SK-N-SH treated with all-trans-retinoic acid at 6 μM for 48 hours (cell line): Measurements from ENCODE around the gene SBF2.
A peak's percentile ranks its signal among the peaks of the same experiment; 100 is the strongest.

Experiments
- ATAC-seq: fragments of 200-7000 bp; cut with Tn5 transposase; 3 replicates; pipeline ENCODE4 v1.9.1; 2020; ENCODE audit warnings: mild to moderate bottlenecking, moderate library complexity
- ARNTL ChIP-seq: fragments of 450-650 bp; formaldehyde crosslinking; IDR thresholded peaks from 2 replicates; pipeline ENCODE4 v1.5.0; 2020; ENCODE audit warnings: low read depth, mild to moderate bottlenecking, moderate library complexity, borderline replicate concordance
- BACH2 ChIP-seq: fragments of 250-450 bp; sonication (Bioruptor Pico); IDR thresholded peaks from 2 replicates; pipeline ENCODE4 v1.9.0; 2021; ENCODE audit warnings: mild to moderate bottlenecking, borderline replicate concordance
- CSDC2 ChIP-seq: fragments of 250-450 bp; sonication (Bioruptor Pico); IDR thresholded peaks from 2 replicates; pipeline ENCODE4 v1.5.0; 2020; ENCODE audit warnings: mild to moderate bottlenecking, moderate library complexity
- CSRNP3 ChIP-seq: fragments of 250-450 bp; sonication (Bioruptor Pico); IDR thresholded peaks from 2 replicates; pipeline ENCODE4 v1.5.1; 2021; ENCODE audit warnings: mild to moderate bottlenecking, moderate library complexity
- ESRRG ChIP-seq: fragments of 250-450 bp; sonication (Bioruptor Pico); IDR thresholded peaks from 2 replicates; pipeline ENCODE4 v1.6.1; 2021; ENCODE audit warnings: mild to moderate bottlenecking
- GLIS3 ChIP-seq: fragments of 250-450 bp; sonication (Bioruptor Pico); IDR thresholded peaks from 2 replicates; pipeline ENCODE4 v1.5.0; 2020; ENCODE audit warnings: mild to moderate bottlenecking, moderate library complexity
- ISL1 ChIP-seq: fragments of 250-450 bp; sonication (Bioruptor Pico); IDR thresholded peaks from 2 replicates; pipeline ENCODE4 v2.1.2; 2022; ENCODE audit warnings: mild to moderate bottlenecking, moderate library complexity
- PATZ1 ChIP-seq: fragments of 250-450 bp; sonication (Bioruptor Pico); IDR thresholded peaks from 2 replicates; pipeline ENCODE4 v1.8.0; 2020; ENCODE audit warnings: mild to moderate bottlenecking, moderate library complexity, borderline replicate concordance
- POU6F1 ChIP-seq: fragments of 250-450 bp; sonication (Bioruptor Pico); IDR thresholded peaks from 2 replicates; pipeline ENCODE4 v1.8.0; 2021; ENCODE audit warnings: low read depth, mild to moderate bottlenecking, moderate library complexity, borderline replicate concordance
- PPARA ChIP-seq: fragments of 250-450 bp; sonication (Bioruptor Pico); IDR thresholded peaks from 2 replicates; pipeline ENCODE4 v1.5.0; 2020; ENCODE audit warnings: mild to moderate bottlenecking, borderline replicate concordance
- RARB ChIP-seq: fragments of 250-450 bp; sonication (Bioruptor Pico); IDR thresholded peaks from 2 replicates; pipeline ENCODE4 v1.8.0; 2021; ENCODE audit warnings: mild to moderate bottlenecking, moderate library complexity
- TCF4 ChIP-seq: fragments of 250-450 bp; sonication (Bioruptor Pico); IDR thresholded peaks from 2 replicates; pipeline ENCODE4 v1.8.0; 2021; ENCODE audit warnings: mild to moderate bottlenecking, moderate library complexity, borderline replicate concordance
- TOX ChIP-seq: fragments of 250-450 bp; sonication (Bioruptor Pico); IDR thresholded peaks from 2 replicates; pipeline ENCODE4 v1.8.0; 2021; ENCODE audit warnings: mild to moderate bottlenecking, moderate library complexity, borderline replicate concordance
- TSHZ2 ChIP-seq: fragments of 250-450 bp; sonication (Bioruptor Pico); IDR thresholded peaks from 2 replicates; pipeline ENCODE4 v1.5.0; 2020; ENCODE audit warnings: mild to moderate bottlenecking, moderate library complexity
- ZFP3 ChIP-seq: fragments of 250-450 bp; sonication (Bioruptor Pico); IDR thresholded peaks from 2 replicates; pipeline ENCODE4 v1.5.0; 2020; ENCODE audit warnings: mild to moderate bottlenecking, moderate library complexity
- ZFP30 ChIP-seq: fragments of 450-650 bp; formaldehyde crosslinking; IDR thresholded peaks from 2 replicates; pipeline ENCODE4 v1.5.0; 2022; ENCODE audit warnings: mild to moderate bottlenecking, moderate library complexity
- ZNF565 ChIP-seq: fragments of 450-650 bp; formaldehyde crosslinking; conservative IDR thresholded peaks from 2 replicates; pipeline ENCODE4 v1.5.0; 2020; ENCODE audit warnings: low read depth, mild to moderate bottlenecking, moderate library complexity
- ZNF8 ChIP-seq: fragments of 450-650 bp; formaldehyde crosslinking; IDR thresholded peaks from 2 replicates; pipeline ENCODE4 v1.5.0; 2020; ENCODE audit warnings: mild to moderate bottlenecking, moderate library complexity

The SBF2 gene

GRCh38 chr11:9757809-9758636, 536.0 kb downstream of the SBF2 start:
- peak; percentile 63 for ATAC-seq

GRCh38 chr11:9756878-9757277, 537.1 kb downstream of the SBF2 start:
- no peak for ATAC-seq
- TF ChIP-seq ISL1 (CRISPR knock-in tag) (no peak), ZNF565 (CRISPR knock-in tag) (no peak), ZNF8 (CRISPR knock-in tag) (no peak), PPARA (CRISPR knock-in tag) (no peak), ARNTL (CRISPR knock-in tag) (no peak), ESRRG (CRISPR knock-in tag) (no peak), POU6F1 (CRISPR knock-in tag) (no peak)

More at GRCh38 chr11:9757809-9758636, 536.0 kb downstream of the SBF2 start:
- TF ChIP-seq PATZ1 (CRISPR knock-in tag) (0 out of 2 replicates have a peak, but pooled peaks have one; percentile 37), RARB (CRISPR knock-in tag) (no peak)

GRCh38 chr11:9756461-9756860, 537.6 kb downstream of the SBF2 start:
- no peak for ATAC-seq
- no peak for TF ChIP-seq TSHZ2
- no peak for TF ChIP-seq CSDC2
- no peak for TF ChIP-seq ISL1 (CRISPR knock-in tag)
- no peak for TF ChIP-seq GLIS3 (CRISPR knock-in tag)
- TF ChIP-seq ZFP3 = no peak
- TF ChIP-seq ARNTL (CRISPR knock-in tag) = no peak
- no peak for TF ChIP-seq TOX (CRISPR knock-in tag)
- TF ChIP-seq ZFP30 = no peak
- no peak for TF ChIP-seq CSRNP3 (CRISPR knock-in tag)
- no peak for TF ChIP-seq BACH2 (CRISPR knock-in tag)
- TF ChIP-seq TCF4 (CRISPR knock-in tag) = no peak
- TF ChIP-seq POU6F1 (CRISPR knock-in tag) = no peak
- no peak for TF ChIP-seq RARB (CRISPR knock-in tag)
- no peak for TF ChIP-seq ESRRG (CRISPR knock-in tag)
